HL-60 (cell line): ENCODE data around the gene PABPC1L.

Experiments used
- DNase-seq, 2 experiments: peaks; one replicate each; pipeline ENCODE4 v3.0.0-alpha.2; 2010 to 2020; ENCODE audit warnings: low read depth in 1 of 2, low spot score in 1 of 2
- H3K27ac ChIP-seq: fragments of 250-450 bp; sonication (Bioruptor Pico); replicated peaks from 2 replicates; pipeline ENCODE4 v1.5.1; 2020; ENCODE audit warnings: mild to moderate bottlenecking, moderate library complexity
- H3K27me3 ChIP-seq: fragments of 250-450 bp; sonication (Bioruptor Pico); 2 replicates; pipeline ENCODE4 v1.5.1; 2021; ENCODE audit warnings: mild to moderate bottlenecking, moderate library complexity; ENCODE audit not compliant: insufficient read depth, poor library complexity, severe bottlenecking
- H3K4me3 ChIP-seq: replicated peaks from 2 replicates; pipeline ENCODE4 v1.5.1; 2011; ENCODE audit warnings: mild to moderate bottlenecking, control low read depth, low read length; ENCODE audit not compliant: insufficient read depth
- GABPA ChIP-seq: IDR thresholded peaks from 2 replicates; pipeline ENCODE4 v1.6.1; 2012; ENCODE audit warnings: low read depth
- POLR2AphosphoS5 ChIP-seq: IDR thresholded peaks from 2 replicates; pipeline ENCODE4 v1.6.1; 2012; ENCODE audit warnings: low read depth
- REST ChIP-seq: IDR thresholded peaks from 2 replicates; pipeline ENCODE4 v1.6.1; 2012; ENCODE audit warnings: low read depth; ENCODE audit not compliant: insufficient replicate concordance
- SPI1 ChIP-seq: IDR thresholded peaks from 2 replicates; pipeline ENCODE4 v1.6.1; 2012; ENCODE audit warnings: low read depth, mild to moderate bottlenecking, borderline replicate concordance
- TF ChIP-seq, protein P1 (sequence below): IDR thresholded peaks from one replicate; pipeline ENCODE4 v1.5.1; 2011; ENCODE audit warnings: low read length, control low read depth, inconsistent platforms; ENCODE audit not compliant: insufficient read depth

PABPC1L gene

GRCh38 chr20:44979090-44979621 is 69.3 kb downstream of the PABPC1L start:
- peak overlapping the region; percentile 85 for H3K27ac ChIP-seq
- H3K27me3 ChIP-seq: no peaks in the 10 kb centered on the region
- no peak overlapping the region for H3K4me3 ChIP-seq
- peak; percentile 72 to 91 for DNase-seq
- TF ChIP-seq, protein P1, sequence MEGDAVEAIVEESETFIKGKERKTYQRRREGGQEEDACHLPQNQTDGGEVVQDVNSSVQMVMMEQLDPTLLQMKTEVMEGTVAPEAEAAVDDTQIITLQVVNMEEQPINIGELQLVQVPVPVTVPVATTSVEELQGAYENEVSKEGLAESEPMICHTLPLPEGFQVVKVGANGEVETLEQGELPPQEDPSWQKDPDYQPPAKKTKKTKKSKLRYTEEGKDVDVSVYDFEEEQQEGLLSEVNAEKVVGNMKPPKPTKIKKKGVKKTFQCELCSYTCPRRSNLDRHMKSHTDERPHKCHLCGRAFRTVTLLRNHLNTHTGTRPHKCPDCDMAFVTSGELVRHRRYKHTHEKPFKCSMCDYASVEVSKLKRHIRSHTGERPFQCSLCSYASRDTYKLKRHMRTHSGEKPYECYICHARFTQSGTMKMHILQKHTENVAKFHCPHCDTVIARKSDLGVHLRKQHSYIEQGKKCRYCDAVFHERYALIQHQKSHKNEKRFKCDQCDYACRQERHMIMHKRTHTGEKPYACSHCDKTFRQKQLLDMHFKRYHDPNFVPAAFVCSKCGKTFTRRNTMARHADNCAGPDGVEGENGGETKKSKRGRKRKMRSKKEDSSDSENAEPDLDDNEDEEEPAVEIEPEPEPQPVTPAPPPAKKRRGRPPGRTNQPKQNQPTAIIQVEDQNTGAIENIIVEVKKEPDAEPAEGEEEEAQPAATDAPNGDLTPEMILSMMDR: no peak
- TF ChIP-seq GABPA (no peak), REST (no peak), SPI1 (peak; percentile 31; the same call in 1 of the 2 replicates), POLR2AphosphoS5 (0 out of 2 replicates have a peak, but pooled peaks have one; percentile 25)

GRCh38 chr20:44981736-44982406 is 72.0 kb downstream of the PABPC1L start:
- no peaks in the 10 kb centered on the region for H3K27me3 ChIP-seq
- DNase-seq: no peak
- TF ChIP-seq GABPA (no peak), REST (no peak), POLR2AphosphoS5 (no peak), SPI1 (no peak)
- TF ChIP-seq, protein P1: no peak
- no peak overlapping the region for H3K4me3 ChIP-seq
- peak overlapping the region; percentile 44 for H3K27ac ChIP-seq

GRCh38 chr20:44983093-44983674 is 73.3 kb downstream of the PABPC1L start:
- no peak for DNase-seq
- Histone ChIP-seq H3K27ac (no peak overlapping the region), H3K27me3 (no peaks in the 10 kb centered on the region), H3K4me3 (no peak overlapping the region)
- TF ChIP-seq SPI1: no peak
- no peak for TF ChIP-seq POLR2AphosphoS5
- TF ChIP-seq, protein P1: no peak
- no peak for TF ChIP-seq REST
- TF ChIP-seq GABPA: no peak
